Psoas muscle (tissue), 8 donors: Measurements from ENCODE around the gene CYP4F22. TPM values are rescaled to one million over a fixed set of nuclear protein-coding genes. Genes with fewer than 3 reads are reported as not detected.

Experiments used
- ATAC-seq, 4 donors: fragments of 200-7000 bp; cut with Tn5 transposase; one replicate each; pipeline ENCODE4 v1.9.1; 2020; ENCODE audit warnings: moderate library complexity in 3 of 4, mild to moderate bottlenecking in 2 of 4
- DNase-seq, 2 donors: peaks; one replicate each; pipeline ENCODE4 v3.0.0-alpha.2; 2020
- H3K27ac ChIP-seq: fragments of 200-600 bp; one replicate; pipeline ENCODE4 v1.8.0; 2022
- H3K27me3 ChIP-seq, 3 donors: fragments of 200-600 bp in 1 of 3; one replicate each; pipeline versions ENCODE4 v1.6.1 to v1.8.0; 2013 to 2022; ENCODE audit warnings: low read length in 2 of 3, mild to moderate bottlenecking in 2 of 3, moderate library complexity in 1 of 3; ENCODE audit not compliant: insufficient read depth in 3 of 3
- H3K36me3 ChIP-seq, 2 donors: fragments of 200-600 bp in 1 of 2; one replicate each; pipeline versions ENCODE4 v1.6.1 to v1.8.0; 2013 to 2022; ENCODE audit warnings: low read depth in 1 of 2, mild to moderate bottlenecking in 1 of 2, moderate library complexity in 1 of 2; ENCODE audit not compliant: insufficient read depth in 1 of 2
- H3K4me1 ChIP-seq: fragments of 200-600 bp; one replicate; pipeline ENCODE4 v1.8.0; 2022
- H3K4me3 ChIP-seq: fragments of 200-600 bp; one replicate; pipeline ENCODE4 v1.8.0; 2022; ENCODE audit warnings: mild to moderate bottlenecking
- H3K9me3 ChIP-seq: fragments of 200-600 bp; one replicate; pipeline ENCODE4 v1.8.0; 2022
- WGBS, 3 donors: extraction: QIAGEN DNeasy Blood & Tissue Kit; methylation state at CpG; one replicate each; pipeline versions ENCODE4 v1.1.6 to v1.1.7; 2013; 5-methylcytosine and 5-hydroxymethylcytosine counted together
- intact Hi-C, 2 donors: fragments of 100-400 bp; cut with DNase I; formaldehyde crosslinking; loops; one replicate each; pipeline versions ENCODE4 v1.11.0 to v1.14.2; 2022
- polyA plus RNA-seq, 3 donors: library from polyadenylated mRNA; stranded (reverse); fragments of 200-250 nt; gene quantifications; one replicate each; pipeline ENCODE4 v1.2.3, GENCODE V29; 2013
- total RNA-seq, 4 donors: library from RNA; stranded (reverse); fragmentation: NEBNext Ultra II Directional in 2 of 4; extraction: Animal tissue kit (Norgen Biotek cat#: 25700) in 2 of 4; gene quantifications; one replicate each; pipeline versions ENCODE4 v1.2.1 to v1.2.4, GENCODE V29; 2021 to 2023
- TF ChIP-seq, protein P1 (sequence below): fragments of 200-600 bp; IDR thresholded peaks from one replicate; pipeline ENCODE4 v1.8.0; 2022; ENCODE audit warnings: antibody characterized with exemption
- donor health status: healthy with polysubstance abuse.
- donor health status: DM: no; HTN: no; CAD: no; lungs with moderate emphysema.
- donor health status: Bipolar disorder and iron deficiency.
- donor health status: healthy.
- donor health status: DM: yes; HTN: yes; CAD: no.
- donor health status: DM: no; HTN: no; CAD: no.
- donor health status: DM: no; HTN: no; CAD: no.
- donor health status: DM: yes; HTN: yes; CAD: no.

CYP4F22 gene
- total and polyA plus RNA-seq, 7 donors: 0.04 to 0.30 (median 0.23) TPM; not detected in 3

DNA sequence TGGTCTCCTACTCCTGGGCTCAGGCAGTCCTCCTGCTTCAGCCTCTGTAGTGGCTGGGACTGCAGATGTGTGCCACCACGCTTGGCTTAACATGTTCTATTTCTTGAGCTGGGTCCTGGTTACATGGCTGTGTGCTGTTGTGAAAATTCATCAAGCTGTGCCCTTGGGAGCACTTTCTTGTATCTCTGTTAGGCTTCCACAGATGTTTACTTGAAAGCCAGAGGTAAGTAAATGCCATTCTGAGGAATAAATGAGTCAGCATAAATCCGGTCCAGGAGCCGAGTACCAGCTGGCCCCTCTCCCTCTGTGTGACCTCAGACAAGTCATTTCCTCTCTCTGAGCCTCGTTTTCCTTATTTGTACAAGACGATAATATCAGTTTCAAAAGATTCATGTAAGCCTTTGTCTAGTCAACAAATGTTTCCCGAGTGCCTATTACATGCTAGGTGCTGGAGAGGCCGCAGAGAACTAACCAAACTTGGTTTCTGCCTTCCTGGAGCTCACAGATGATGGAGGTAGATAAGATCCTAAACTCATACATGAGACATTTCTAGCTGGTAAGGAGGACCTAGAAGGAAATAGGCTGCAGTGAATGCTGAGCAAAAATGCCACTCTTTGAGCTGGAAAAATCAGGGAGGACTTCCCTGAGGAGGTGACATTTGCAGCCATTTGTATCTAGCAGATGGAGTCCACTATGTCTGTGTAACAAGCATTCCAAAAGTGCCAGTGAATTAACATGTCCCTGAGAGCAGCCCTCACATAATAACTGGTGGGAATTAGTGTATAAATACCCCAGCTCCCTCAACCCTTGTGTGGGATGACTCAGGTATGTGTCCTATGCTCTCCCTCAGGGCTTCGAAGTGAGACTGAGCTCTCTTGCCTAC is 41.2 kb upstream of the CYP4F22 start:
- Histone ChIP-seq H3K4me3 (no peak overlapping the region), H3K27ac (no peak overlapping the region), H3K4me1 (no peaks in the 10 kb centered on the region), H3K27me3 (peaks cover 0 to 38% (median 12%) of the 10 kb centered on the region in 3 donors), H3K9me3 (no peaks in the 10 kb centered on the region), H3K36me3 (no peaks in the 10 kb centered on the region)
- no peak for ATAC-seq
- no peak for DNase-seq
- WGBS, 3 donors: 38 to 40% (median 40%) methylated on average over 8 of the region's 8 CpGs
- TF ChIP-seq, protein P1, sequence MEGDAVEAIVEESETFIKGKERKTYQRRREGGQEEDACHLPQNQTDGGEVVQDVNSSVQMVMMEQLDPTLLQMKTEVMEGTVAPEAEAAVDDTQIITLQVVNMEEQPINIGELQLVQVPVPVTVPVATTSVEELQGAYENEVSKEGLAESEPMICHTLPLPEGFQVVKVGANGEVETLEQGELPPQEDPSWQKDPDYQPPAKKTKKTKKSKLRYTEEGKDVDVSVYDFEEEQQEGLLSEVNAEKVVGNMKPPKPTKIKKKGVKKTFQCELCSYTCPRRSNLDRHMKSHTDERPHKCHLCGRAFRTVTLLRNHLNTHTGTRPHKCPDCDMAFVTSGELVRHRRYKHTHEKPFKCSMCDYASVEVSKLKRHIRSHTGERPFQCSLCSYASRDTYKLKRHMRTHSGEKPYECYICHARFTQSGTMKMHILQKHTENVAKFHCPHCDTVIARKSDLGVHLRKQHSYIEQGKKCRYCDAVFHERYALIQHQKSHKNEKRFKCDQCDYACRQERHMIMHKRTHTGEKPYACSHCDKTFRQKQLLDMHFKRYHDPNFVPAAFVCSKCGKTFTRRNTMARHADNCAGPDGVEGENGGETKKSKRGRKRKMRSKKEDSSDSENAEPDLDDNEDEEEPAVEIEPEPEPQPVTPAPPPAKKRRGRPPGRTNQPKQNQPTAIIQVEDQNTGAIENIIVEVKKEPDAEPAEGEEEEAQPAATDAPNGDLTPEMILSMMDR: no peak
- intact Hi-C loops: no loop called here

DNA sequence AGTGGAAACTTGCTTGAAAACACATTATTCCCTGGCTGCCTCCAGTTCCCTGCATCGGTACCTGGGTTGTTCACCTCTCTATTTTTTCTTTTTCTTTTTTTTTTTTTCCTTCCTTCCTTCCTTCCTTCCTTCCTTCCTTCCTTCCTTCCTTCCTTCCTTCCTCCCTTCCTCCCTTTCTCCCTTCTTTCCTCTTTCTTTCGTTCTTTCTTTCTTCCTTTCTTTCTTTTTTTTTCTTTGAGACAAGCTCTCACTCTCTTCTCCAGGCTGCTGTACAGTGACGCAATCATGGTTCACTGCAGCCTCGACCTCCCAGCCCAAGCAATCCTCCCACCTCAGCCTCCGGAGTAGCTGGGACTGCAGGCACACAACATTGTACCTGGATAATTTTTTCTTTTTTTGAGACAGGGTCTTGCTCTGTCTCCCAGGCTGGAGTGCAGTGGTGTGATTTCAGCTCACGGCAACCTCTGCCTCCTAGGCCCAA is 40.6 kb upstream of the CYP4F22 start:
- Histone ChIP-seq H3K27ac (no peak overlapping the region), H3K27me3 (peaks cover 0 to 38% (median 12%) of the 10 kb centered on the region in 3 donors), H3K36me3 (no peaks in the 10 kb centered on the region), H3K4me1 (no peaks in the 10 kb centered on the region), H3K9me3 (no peaks in the 10 kb centered on the region), H3K4me3 (no peak overlapping the region)
- no peak for ATAC-seq
- intact Hi-C loops: no loop called here
- no peak for DNase-seq
- TF ChIP-seq, protein P1: no peak
- WGBS, 3 donors: 76 to 81% (median 77%) methylated on average over 6 of the region's 6 CpGs

DNA sequence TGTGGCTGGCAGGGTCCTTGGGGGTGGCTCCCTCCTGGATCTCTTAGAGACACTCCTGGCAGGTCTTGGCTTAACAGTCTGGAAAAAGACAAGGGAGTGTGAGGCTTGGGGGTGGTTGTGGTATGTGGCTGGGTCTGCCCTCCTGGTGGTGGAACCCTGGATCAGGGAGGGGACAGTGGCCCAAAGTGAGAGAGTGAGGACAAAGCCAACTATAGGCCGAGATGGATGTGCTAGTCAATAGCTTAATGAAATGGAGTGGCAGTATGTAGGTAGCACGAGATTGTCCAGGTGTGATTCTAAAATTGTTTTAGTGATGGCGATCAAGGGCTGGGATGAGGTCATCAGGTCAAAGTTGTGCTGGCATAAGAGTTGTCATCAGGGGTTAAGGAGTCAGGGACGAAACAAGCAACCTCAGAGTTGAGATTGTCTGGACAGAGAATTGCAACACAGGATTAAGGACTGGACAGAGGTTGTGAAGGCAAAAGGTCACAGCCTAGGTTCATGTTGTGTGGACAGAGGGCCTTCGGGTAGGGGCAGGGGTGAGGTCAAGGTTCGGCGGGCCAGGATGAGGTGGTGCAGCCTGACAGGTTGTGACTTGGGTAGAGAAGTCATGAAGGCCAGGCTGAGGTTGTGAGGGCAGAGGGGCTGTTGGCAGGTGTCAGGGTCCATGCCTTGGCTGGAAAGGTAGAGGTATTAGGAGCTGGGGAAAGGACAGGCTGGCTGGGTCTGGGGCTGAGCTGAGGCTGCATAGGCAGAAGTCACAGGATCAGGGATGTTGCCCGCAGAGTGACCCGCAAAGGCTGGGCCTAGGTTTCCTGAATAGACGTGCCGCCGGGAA is 39.4 kb upstream of the CYP4F22 start:
- H3K27me3 ChIP-seq: peaks cover 0 to 38% (median 12%) of the 10 kb centered on the region in 3 donors
- TF ChIP-seq, protein P1: no peak
- H3K4me1 ChIP-seq: no peaks in the 10 kb centered on the region
- peak overlapping the region; percentile 50 for H3K4me3 ChIP-seq
- DNase-seq: no peak
- 57 to 62% (median 61%) methylated on average over 12 of the region's 12 CpGs for WGBS, 3 donors
- intact Hi-C loops: no loop called here
- H3K9me3 ChIP-seq: no peaks in the 10 kb centered on the region
- H3K27ac ChIP-seq: no peak overlapping the region
- no peaks in the 10 kb centered on the region for H3K36me3 ChIP-seq
- no peak for ATAC-seq

DNA sequence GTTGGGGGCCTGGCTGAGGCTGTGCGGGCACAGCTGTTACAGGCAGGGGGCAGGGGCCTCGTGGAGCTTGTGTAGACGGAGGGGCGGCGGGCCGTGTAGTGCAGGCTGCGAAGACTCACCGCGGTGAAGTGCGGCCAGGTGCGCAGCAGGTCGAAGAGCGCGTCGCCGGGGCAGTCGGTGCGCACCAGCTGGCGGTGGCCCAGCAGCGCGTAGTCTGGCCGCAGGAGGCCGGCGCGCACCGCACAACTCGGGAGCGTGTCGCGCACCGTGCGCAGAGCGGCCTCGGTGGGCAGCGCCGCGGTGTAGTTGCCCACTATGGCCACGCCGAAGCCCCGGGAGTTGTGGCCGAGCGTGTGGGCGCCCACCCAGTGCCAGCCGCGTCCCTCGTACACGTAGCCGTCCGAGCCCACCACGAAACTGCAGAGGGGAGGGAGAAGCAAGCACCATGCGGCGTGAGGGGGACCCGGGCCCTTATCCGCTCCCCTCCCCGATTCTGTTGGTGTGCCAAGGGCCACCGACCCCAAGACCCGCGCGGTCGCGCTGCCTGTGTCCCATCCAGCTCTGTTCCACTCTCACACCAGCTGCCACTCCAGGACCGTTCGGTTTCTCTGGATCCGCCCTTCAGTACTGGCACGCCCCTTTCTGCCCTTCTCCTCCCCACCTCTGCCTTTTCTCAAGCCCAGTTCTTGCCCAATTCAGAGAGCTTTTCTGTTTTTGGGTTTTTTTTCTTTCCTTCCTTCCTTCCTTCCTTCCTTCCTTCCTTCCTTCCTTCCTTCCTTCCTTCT is 38.6 kb upstream of the CYP4F22 start:
- Histone ChIP-seq H3K36me3 (no peaks in the 10 kb centered on the region), H3K27me3 (peaks cover 0 to 38% (median 12%) of the 10 kb centered on the region in 3 donors), H3K4me1 (no peaks in the 10 kb centered on the region), H3K9me3 (no peaks in the 10 kb centered on the region), H3K27ac (no peak overlapping the region), H3K4me3 (peak overlapping the region; percentile 50)
- 2 to 4% (median 4%) methylated on average over 40 to 65 of the region's 65 CpGs for WGBS, 3 donors
- ATAC-seq (peak in 3 of 4 donors; percentile 25 to 54 (median 50)), DNase-seq (peak in 1 of 2 donors; percentile 58)
- TF ChIP-seq, protein P1: no peak
- intact Hi-C loops: no loop called here
